HG03342 (cell line): ENCODE measurements around the gene TNN.
A peak's percentile ranks its signal among the peaks of the same experiment; 100 is the strongest.

Experiments used
- ATAC-seq: cut with Tn5 transposase; IDR thresholded peaks from one replicate; pipeline ENCODE4 v1.9.1; 2021; ENCODE audit warnings: mild to moderate bottlenecking, moderate library complexity; ENCODE audit not compliant: unreplicated experiment

The TNN gene

GRCh38 chr1:175062858-175063257, 4.8 kb upstream of the TNN start:
- no peak for ATAC-seq

DNA sequence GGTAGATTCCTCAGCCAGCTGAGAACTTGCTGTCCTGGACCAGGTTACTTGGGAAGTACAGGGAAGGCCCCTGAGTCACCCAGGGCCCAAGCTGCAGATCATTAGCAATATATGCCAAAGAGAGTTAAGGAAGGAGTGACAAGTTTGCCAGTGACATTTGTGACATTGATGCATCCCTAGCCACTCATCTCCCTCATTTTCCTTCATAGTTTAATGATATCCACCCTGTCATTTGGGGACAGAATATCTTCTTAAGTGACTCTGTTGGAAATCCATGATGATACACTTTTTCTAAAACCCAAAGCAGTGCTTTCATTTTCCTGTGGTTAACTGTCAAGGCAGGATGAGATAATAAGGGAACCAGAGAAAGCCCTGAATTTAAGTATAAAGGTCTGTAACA, 3.2 kb downstream of the TNN start:
- no peak for ATAC-seq

DNA sequence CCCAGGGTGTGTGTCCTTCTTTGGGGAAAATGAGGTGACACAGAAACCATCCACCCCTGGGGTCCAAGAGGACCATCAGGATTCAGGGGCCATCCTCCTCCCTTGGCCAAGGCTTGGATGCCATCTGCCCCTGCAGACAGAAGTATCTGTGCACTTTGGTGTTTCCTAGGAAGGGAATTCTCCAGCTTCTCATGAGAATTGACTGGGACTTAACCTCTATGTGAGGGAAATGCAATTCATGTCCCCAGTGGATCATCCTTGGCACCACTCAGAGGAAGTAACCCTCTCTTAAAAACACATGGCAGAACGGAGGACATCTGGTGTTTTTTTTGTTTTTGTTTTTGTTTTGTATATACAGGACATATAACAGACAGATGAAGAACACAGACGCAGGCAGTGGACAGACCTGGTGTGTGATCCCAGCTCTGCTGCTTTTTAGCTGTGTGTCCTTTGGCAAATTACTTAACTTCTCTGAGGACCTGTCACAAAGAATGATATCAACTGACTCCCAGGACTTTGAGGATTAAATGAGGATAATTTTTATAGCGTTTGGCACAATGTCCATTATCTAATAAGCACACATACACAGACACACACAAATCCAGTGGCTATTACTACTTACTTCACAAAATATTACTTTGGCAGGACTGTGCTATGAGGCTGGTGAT, 3.8 kb downstream of the TNN start:
- ATAC-seq, result no peak

GRCh38 chr1:175072099-175072951, 4.7 kb downstream of the TNN start:
- peak; percentile 62 for ATAC-seq

- ATAC-seq, result no peak
Measured at GRCh38 chr1:175073061-175073460, 5.4 kb downstream of the TNN start.

DNA sequence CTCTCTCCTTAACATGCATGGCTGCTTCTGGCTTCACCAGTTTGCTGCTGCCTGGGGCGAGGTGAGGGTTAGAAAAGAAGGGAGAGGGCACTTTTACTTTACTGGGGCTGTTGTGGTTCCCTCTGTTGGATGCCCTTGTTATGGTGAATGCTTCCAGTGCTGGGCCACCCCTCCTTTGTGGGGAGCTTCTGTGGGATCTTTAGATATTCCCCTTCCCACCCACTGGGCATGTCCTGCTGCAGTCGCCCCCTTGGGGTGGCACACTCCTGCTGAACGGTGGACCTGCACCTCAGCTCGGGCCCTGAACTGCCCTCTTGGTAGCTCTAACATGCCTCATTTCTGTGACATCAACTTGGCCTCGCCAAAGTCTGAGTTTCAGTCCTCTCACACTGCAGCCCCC, 6.0 kb downstream of the TNN start:
- no peak for ATAC-seq

GRCh38 chr1:175075572-175076568, 8.2 kb downstream of the TNN start:
- ATAC-seq, result no peak

- ATAC-seq, result no peak
Measured at GRCh38 chr1:175077356-175078030, 9.9 kb downstream of the TNN start.

GRCh38 chr1:175078629-175079028, 11.0 kb downstream of the TNN start:
- no peak for ATAC-seq

DNA sequence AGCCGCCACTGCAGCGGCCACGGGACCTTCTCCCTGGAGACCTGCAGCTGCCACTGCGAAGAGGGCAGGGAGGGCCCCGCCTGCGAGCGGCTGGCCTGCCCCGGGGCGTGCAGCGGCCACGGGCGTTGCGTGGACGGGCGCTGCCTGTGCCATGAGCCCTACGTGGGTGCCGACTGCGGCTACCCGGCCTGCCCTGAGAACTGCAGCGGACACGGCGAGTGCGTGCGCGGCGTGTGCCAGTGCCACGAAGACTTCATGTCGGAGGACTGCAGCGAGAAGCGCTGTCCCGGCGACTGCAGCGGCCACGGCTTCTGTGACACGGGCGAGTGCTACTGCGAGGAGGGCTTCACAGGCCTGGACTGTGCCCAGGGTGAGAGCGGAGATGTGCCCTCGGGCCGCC, 11.7 kb downstream of the TNN start:
- no peak for ATAC-seq

- ATAC-seq, result no peak
Measured at GRCh38 chr1:175080030-175080429, 12.4 kb downstream of the TNN start.

GRCh38 chr1:175081983-175082382, 14.3 kb downstream of the TNN start:
- no peak for ATAC-seq

- ATAC-seq, result no peak
Measured at GRCh38 chr1:175088525-175088951, 20.9 kb downstream of the TNN start.

DNA sequence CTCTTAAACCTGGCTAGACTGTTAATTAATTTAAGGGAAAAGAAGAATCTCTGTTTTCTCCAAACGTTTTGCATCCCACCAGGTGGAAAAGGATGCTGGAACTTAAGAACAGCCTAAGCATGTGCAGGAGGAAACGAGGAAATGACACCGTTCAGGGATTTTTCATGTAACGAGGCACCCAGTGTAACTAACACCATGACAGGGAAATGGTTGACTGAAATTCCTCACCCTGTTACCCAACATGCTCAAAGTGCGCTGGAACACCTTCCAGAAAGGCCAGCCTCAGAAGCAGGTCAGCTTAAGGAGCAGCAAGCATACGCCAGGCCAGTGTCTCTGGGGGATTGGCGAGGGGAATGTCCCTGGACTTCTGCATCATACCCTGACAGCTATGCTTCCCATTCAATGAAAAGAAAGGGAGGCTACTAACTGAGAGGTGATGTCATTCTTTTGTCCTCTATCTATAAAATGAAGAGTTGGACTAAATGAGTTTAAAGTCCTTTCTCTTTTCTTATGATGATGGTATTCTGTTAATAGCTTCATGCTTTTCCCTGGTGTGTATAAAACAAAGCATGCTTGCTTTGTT, 21.6 kb downstream of the TNN start:
- no peak for ATAC-seq

- ATAC-seq, result no peak
Measured at GRCh38 chr1:175090780-175091179, 23.1 kb downstream of the TNN start.

GRCh38 chr1:175094626-175095025, 27.0 kb downstream of the TNN start:
- no peak for ATAC-seq

DNA sequence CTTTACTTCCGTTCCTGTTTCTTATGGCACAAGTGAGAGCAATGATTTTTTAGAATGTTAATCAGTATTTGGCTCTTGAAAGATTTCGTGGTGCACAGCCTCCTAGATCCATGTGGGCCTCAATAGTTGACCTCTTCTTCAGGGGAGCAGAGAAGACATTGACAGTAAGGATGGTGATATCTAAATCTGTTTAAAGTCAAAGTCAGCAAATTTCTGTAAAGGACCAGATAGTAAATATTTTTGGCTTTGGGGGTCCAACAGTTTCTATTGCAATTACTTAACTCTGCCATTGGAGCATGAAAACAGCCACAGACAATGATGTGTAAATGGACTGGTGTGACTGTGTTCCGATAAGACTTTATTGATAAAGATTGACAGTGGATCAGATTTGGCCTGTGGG, 27.4 kb downstream of the TNN start:
- no peak for ATAC-seq

GRCh38 chr1:175095978-175096607, 28.5 kb downstream of the TNN start:
- ATAC-seq, result no peak

DNA sequence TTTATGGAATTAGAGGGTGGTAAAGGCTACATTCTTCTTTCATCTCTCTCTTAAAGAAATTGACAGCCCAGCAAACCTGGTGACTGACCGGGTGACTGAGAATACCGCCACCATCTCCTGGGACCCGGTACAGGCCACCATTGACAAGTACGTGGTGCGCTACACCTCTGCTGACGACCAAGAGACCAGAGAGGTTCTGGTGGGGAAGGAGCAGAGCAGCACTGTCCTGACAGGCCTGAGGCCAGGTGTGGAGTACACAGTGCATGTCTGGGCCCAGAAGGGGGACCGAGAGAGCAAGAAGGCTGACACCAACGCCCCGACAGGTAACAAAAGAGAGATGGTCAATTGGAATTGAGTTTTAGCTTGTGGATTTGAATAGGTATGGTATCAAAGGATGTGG, 29.7 kb downstream of the TNN start:
- no peak for ATAC-seq

DNA sequence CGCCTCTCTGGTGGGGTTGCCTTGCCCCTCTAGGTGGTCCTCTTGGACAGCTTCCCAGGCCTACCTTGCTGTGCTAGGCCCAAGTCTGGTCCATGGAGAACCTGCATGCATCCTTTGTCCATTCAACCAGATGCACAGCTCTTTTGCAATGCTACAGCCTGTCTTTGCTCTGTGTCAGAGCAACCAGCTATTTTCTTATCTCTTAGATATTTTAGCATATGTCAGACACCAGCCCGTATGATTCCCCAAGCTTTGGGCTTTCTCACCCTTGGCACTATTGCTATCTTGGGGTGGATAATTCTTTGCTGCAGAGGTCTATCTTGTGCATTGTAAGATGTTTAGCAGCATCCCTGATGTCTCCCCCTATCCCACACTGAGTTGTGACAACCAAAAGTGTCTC, 32.3 kb downstream of the TNN start:
- no peak for ATAC-seq
